SW 1271 (cell line): ENCODE data around the gene TMEM108.

Experiments used
- DNase-seq, 2 experiments: peaks; one replicate each; lab custom pipeline; 2025; lab: John Stamatoyannopoulos, UW

Gene TMEM108

GRCh38 chr3:133230195-133230594, 192.0 kb downstream of the TMEM108 start:
- no peak for DNase-seq

- DNase-seq = no peak
These were observed 198.7 kb downstream of the TMEM108 start for GRCh38 chr3:133236901-133237300.

- no peak for DNase-seq
These were observed 199.2 kb downstream of the TMEM108 start for GRCh38 chr3:133237380-133237779.

- no peak for DNase-seq
These were observed 199.8 kb downstream of the TMEM108 start for GRCh38 chr3:133238015-133238414.

- no peak for DNase-seq
These were observed 207.9 kb downstream of the TMEM108 start for GRCh38 chr3:133246119-133246518.

- no peak for DNase-seq
These were observed 208.6 kb downstream of the TMEM108 start for GRCh38 chr3:133246773-133247172.

- no peak for DNase-seq
These were observed 210.2 kb downstream of the TMEM108 start for GRCh38 chr3:133248389-133248788.

- DNase-seq = no peak
These were observed 211.3 kb downstream of the TMEM108 start for GRCh38 chr3:133249490-133249889.

- DNase-seq = no peak
These were observed 216.0 kb downstream of the TMEM108 start for GRCh38 chr3:133254151-133254550.

GRCh38 chr3:133254716-133255115, 216.5 kb downstream of the TMEM108 start:
- no peak for DNase-seq

GRCh38 chr3:133256787-133257483, 218.7 kb downstream of the TMEM108 start:
- DNase-seq = no peak

- no peak for DNase-seq
These were observed 220.2 kb downstream of the TMEM108 start for GRCh38 chr3:133258358-133258757.

- no peak for DNase-seq
These were observed 221.6 kb downstream of the TMEM108 start for GRCh38 chr3:133259767-133260166.

GRCh38 chr3:133262333-133262732, 224.1 kb downstream of the TMEM108 start:
- DNase-seq = no peak

GRCh38 chr3:133264920-133265319, 226.7 kb downstream of the TMEM108 start:
- DNase-seq = no peak

GRCh38 chr3:133268726-133269134, 230.5 kb downstream of the TMEM108 start:
- no peak for DNase-seq

- DNase-seq = no peak
These were observed 231.2 kb downstream of the TMEM108 start for GRCh38 chr3:133269393-133269792.

GRCh38 chr3:133270631-133271030, 232.4 kb downstream of the TMEM108 start:
- no peak for DNase-seq

- no peak for DNase-seq
These were observed 232.9 kb downstream of the TMEM108 start for GRCh38 chr3:133271042-133271441.

GRCh38 chr3:133271539-133271938, 233.3 kb downstream of the TMEM108 start:
- no peak for DNase-seq

GRCh38 chr3:133273346-133273745, 235.2 kb downstream of the TMEM108 start:
- no peak for DNase-seq

GRCh38 chr3:133274477-133274876, 236.3 kb downstream of the TMEM108 start:
- no peak for DNase-seq

- no peak for DNase-seq
These were observed 238.4 kb downstream of the TMEM108 start for GRCh38 chr3:133276594-133276993.

- DNase-seq = no peak
These were observed 239.6 kb downstream of the TMEM108 start for GRCh38 chr3:133277813-133278212.
